Loucy (cell line): ENCODE data around the gene DGKB.

Source experiments
- H2AFZ ChIP-seq: fragments of 200-600 bp; sonication (generic); 2 replicates; pipeline ENCODE4 v1.6.0; 2016; ENCODE audit warnings: antibody characterized with exemption, mild to moderate bottlenecking, low read length, moderate library complexity
- H3F3A ChIP-seq: fragments of 200-600 bp; 2 replicates; pipeline ENCODE4 v1.6.0; 2016; ENCODE audit warnings: antibody characterized with exemption, low read depth, mild to moderate bottlenecking
- H3K27me3 ChIP-seq: fragments of 200-600 bp; sonication (generic); 2 replicates; pipeline ENCODE4 v1.6.1; 2014; ENCODE audit warnings: low read length, mild to moderate bottlenecking; ENCODE audit not compliant: insufficient read depth, poor library complexity, severe bottlenecking
- H3K36me3 ChIP-seq: fragments of 200-600 bp; sonication (generic); 2 replicates; pipeline ENCODE4 v1.6.1; 2016; ENCODE audit warnings: low read length; ENCODE audit not compliant: insufficient read depth
- H3K4me1 ChIP-seq: fragments of 200-600 bp; sonication (generic); 2 replicates; pipeline ENCODE4 v1.5.1; 2014; ENCODE audit warnings: low read length, mild to moderate bottlenecking; ENCODE audit not compliant: insufficient read depth, poor library complexity, severe bottlenecking
- H3K4me2 ChIP-seq: fragments of 200-600 bp; sonication (generic); 2 replicates; pipeline ENCODE4 v1.6.0; 2014; ENCODE audit warnings: antibody characterized with exemption, low read length, low read depth, mild to moderate bottlenecking; ENCODE audit not compliant: poor library complexity, severe bottlenecking
- H3K4me3 ChIP-seq: fragments of 200-600 bp; sonication (generic); 2 replicates; pipeline ENCODE4 v1.5.1; 2014; ENCODE audit warnings: low read length, mild to moderate bottlenecking, mixed read lengths; ENCODE audit not compliant: poor library complexity, severe bottlenecking
- H3K79me2 ChIP-seq: fragments of 200-600 bp; sonication (generic); 2 replicates; pipeline ENCODE4 v1.6.1; 2014; ENCODE audit warnings: low read length; ENCODE audit not compliant: insufficient read depth
- H3K9ac ChIP-seq: fragments of 200-600 bp; sonication (generic); 2 replicates; pipeline ENCODE4 v1.6.0; 2014; ENCODE audit warnings: mild to moderate bottlenecking, low read depth, low read length, moderate library complexity; ENCODE audit not compliant: poor library complexity, severe bottlenecking
- H3K9me2 ChIP-seq: fragments of 200-600 bp; sonication (generic); replicated peaks from 2 replicates; pipeline ENCODE4 v1.6.1; 2016; ENCODE audit warnings: low read depth, low read length, mixed read lengths
- H3K9me3 ChIP-seq: fragments of 200-600 bp; sonication (generic); 2 replicates; pipeline ENCODE4 v1.6.1; 2014; ENCODE audit warnings: mild to moderate bottlenecking, antibody characterized with exemption, low read length, low read depth; ENCODE audit not compliant: insufficient read depth
- H4K20me1 ChIP-seq: fragments of 200-600 bp; sonication (generic); 2 replicates; pipeline ENCODE4 v1.6.0; 2014; ENCODE audit warnings: antibody characterized with exemption, low read length, mild to moderate bottlenecking; ENCODE audit not compliant: insufficient read depth, poor library complexity, severe bottlenecking
- CTCF ChIP-seq: fragments of 200-600 bp; sonication (generic); conservative IDR thresholded peaks from 2 replicates; pipeline ENCODE4 v1.5.1; 2014; ENCODE audit warnings: mild to moderate bottlenecking, antibody characterized with exemption, low read length
- EZH2phosphoT487 ChIP-seq: fragments of 200-600 bp; IDR thresholded peaks from 2 replicates; pipeline ENCODE4 v1.6.1; 2018; ENCODE audit warnings: antibody characterized with exemption, mild to moderate bottlenecking, moderate library complexity, borderline replicate concordance

The DGKB gene

GRCh38 chr7:14293434-14293833 is 609.1 kb downstream of the DGKB start:
- no peaks in the 10 kb centered on the region for H3K9me3 ChIP-seq
- H3K36me3 ChIP-seq = no peaks in the 10 kb centered on the region
- no peaks in the 10 kb centered on the region for H4K20me1 ChIP-seq
- H3K79me2 ChIP-seq = no peaks in the 10 kb centered on the region
- no peak overlapping the region for H2AFZ ChIP-seq
- H3K9me2 ChIP-seq = no peaks in the 10 kb centered on the region
- no peaks in the 10 kb centered on the region for H3F3A ChIP-seq
- H3K4me1 ChIP-seq = no peaks in the 10 kb centered on the region
- H3K9ac ChIP-seq = no peak overlapping the region
- TF ChIP-seq EZH2phosphoT487 (no peak), CTCF (no peak)
- H3K4me2 ChIP-seq = no peak overlapping the region
- H3K4me3 ChIP-seq = no peak overlapping the region
- no peaks in the 10 kb centered on the region for H3K27me3 ChIP-seq

GRCh38 chr7:14292737-14293136 is 609.8 kb downstream of the DGKB start:
- no peak overlapping the region for H3K4me2 ChIP-seq
- no peak overlapping the region for H2AFZ ChIP-seq
- H3K4me1 ChIP-seq = no peaks in the 10 kb centered on the region
- no peaks in the 10 kb centered on the region for H3F3A ChIP-seq
- H4K20me1 ChIP-seq = no peaks in the 10 kb centered on the region
- H3K9ac ChIP-seq = no peak overlapping the region
- no peak for TF ChIP-seq CTCF
- H3K27me3 ChIP-seq = no peaks in the 10 kb centered on the region
- H3K36me3 ChIP-seq = no peaks in the 10 kb centered on the region
- H3K79me2 ChIP-seq = no peaks in the 10 kb centered on the region
- H3K4me3 ChIP-seq = no peak overlapping the region
- H3K9me3 ChIP-seq = no peaks in the 10 kb centered on the region
- H3K9me2 ChIP-seq = no peaks in the 10 kb centered on the region

- Histone ChIP-seq H3K4me3 (no peak overlapping the region), H3K36me3 (no peaks in the 10 kb centered on the region), H2AFZ (no peak overlapping the region), H3K4me2 (no peak overlapping the region), H3K9me3 (no peaks in the 10 kb centered on the region), H3K9ac (no peak overlapping the region), H3K27me3 (no peaks in the 10 kb centered on the region), H3K9me2 (no peaks in the 10 kb centered on the region), H3K4me1 (no peaks in the 10 kb centered on the region), H3F3A (no peaks in the 10 kb centered on the region), H3K79me2 (no peaks in the 10 kb centered on the region), H4K20me1 (no peaks in the 10 kb centered on the region)
- TF ChIP-seq CTCF = no peak
- TF ChIP-seq EZH2phosphoT487 = no peak
Observed at GRCh38 chr7:14289957-14290356, 612.6 kb downstream of the DGKB start.
